ENCODE results near the gene PPP2R1B.

DNA sequence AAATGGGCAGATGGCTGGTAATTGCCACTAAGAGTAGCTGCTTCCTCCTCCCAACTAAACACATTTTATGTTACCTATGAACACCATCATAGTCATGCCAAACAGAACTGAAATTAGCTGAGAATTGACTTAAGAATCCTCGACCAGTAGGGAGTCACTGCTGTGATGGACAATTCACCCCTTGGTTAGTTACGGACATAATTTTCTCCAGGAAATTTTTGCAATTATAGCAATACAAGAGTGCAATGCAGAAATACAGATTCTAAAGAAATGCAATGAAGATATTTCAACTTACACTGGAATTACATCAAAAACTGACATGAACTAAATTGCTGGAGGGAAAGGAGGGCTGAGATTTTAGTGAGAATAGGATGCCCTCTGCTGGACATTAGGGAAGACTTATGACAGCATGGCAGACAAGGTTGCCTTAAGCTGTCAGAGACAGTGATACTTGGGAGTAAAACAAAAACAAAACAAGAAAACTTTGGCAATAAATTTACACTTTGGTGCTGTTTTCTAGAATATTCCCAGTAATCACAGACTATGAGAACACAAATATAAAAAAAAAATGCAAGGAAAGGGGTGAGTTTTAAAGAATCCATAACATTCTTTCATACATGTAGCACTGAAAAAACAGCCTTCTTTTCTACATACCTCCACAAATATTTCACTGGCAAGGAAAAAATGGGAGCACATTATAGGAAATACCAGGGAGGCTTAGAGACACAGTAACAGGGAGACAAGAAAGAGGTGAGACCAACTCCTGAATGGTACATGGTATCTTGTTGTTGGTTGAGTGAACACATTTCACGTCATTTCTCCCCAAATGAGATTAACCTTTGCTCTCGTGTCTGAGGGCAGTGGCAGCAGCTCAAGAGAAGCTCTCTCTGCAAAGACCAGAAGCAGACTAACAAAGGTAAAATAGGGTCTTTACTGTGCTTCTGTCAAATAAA is 11.2 kb upstream of the PPP2R1B start:
- no peak for TF ChIP-seq POLR2AphosphoS5 (IDR thresholded peaks at IDR 0.05)
- peak; percentile 83 for TF ChIP-seq CTCF (IDR thresholded peaks at IDR 0.05; ENCODE audit: poor library complexity, severe bottlenecking)
- TF ChIP-seq EP300 (conservative IDR thresholded peaks at IDR 0.05; ENCODE audit: poor library complexity, severe bottlenecking) = no peak

Data from neural cell (in vitro differentiated cells).